ENCODE measurements around the gene UNC80.
"Not testable (repeated sequence)": the region's sequence is repeated elsewhere in the genome, so short reads cannot be mapped to it uniquely, and the experiment has no call there.

The UNC80 gene, protein sequence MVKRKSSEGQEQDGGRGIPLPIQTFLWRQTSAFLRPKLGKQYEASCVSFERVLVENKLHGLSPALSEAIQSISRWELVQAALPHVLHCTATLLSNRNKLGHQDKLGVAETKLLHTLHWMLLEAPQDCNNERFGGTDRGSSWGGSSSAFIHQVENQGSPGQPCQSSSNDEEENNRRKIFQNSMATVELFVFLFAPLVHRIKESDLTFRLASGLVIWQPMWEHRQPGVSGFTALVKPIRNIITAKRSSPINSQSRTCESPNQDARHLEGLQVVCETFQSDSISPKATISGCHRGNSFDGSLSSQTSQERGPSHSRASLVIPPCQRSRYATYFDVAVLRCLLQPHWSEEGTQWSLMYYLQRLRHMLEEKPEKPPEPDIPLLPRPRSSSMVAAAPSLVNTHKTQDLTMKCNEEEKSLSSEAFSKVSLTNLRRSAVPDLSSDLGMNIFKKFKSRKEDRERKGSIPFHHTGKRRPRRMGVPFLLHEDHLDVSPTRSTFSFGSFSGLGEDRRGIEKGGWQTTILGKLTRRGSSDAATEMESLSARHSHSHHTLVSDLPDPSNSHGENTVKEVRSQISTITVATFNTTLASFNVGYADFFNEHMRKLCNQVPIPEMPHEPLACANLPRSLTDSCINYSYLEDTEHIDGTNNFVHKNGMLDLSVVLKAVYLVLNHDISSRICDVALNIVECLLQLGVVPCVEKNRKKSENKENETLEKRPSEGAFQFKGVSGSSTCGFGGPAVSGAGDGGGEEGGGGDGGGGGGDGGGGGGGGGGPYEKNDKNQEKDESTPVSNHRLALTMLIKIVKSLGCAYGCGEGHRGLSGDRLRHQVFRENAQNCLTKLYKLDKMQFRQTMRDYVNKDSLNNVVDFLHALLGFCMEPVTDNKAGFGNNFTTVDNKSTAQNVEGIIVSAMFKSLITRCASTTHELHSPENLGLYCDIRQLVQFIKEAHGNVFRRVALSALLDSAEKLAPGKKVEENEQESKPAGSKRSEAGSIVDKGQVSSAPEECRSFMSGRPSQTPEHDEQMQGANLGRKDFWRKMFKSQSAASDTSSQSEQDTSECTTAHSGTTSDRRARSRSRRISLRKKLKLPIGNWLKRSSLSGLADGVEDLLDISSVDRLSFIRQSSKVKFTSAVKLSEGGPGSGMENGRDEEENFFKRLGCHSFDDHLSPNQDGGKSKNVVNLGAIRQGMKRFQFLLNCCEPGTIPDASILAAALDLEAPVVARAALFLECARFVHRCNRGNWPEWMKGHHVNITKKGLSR (N-terminal part only)

GRCh38 chr2:209771474-209772289 lies at the start of gene UNC80:
Gene UNC80, plus strand, starts transcription at chr2:209771832. Its CDS starts 241 bp downstream, at chr2:209772073.
- peak in 1 of 2 donors; percentile 34 for DNase-seq

- no peak for DNase-seq
Measured at GRCh38 chr2:209726311-209726710, 45.3 kb upstream of the UNC80 start.

- DNase-seq, result no peak
Measured at GRCh38 chr2:209727077-209727476, 44.6 kb upstream of the UNC80 start.

DNA sequence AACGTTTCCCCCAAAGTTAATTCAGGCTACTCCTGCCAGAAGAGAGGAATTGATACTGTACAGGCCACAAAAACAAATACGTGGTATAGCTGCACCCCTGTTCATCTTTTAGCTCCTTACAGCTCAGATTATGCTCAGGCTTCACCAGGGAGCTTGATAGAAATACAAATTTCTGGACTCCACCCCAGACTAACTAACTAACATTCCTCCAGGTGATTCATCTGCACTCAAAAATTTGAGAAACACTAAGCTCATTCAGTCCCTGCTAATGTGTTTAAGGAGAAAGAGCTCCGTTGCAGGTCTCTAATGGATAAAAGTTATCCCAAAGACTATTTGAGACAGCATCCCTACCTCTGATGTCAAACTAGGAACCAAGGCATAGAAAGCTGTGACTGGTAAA lies 36.8 kb upstream of the UNC80 start:
- no peak for DNase-seq

DNA sequence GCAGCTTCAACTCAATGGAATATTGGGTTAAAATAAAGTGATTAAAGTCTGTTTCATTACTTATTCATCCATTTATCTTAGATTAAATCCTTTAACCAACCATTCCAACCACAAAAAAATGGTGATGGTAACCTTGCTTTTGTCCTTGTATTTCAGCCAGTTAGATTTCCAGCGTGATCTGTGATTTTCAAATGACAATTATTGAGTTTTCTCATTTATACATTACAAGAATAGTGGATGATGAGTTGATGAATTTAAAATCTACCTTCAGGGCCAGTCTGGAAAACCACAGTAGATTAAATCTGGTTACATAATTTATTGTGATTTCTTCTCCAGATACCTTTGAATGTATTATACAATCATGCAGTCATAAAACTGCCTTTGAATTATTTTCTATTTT lies 29.7 kb upstream of the UNC80 start:
- DNase-seq, result no peak

- no peak for DNase-seq
Measured at GRCh38 chr2:209753020-209753419, 18.6 kb upstream of the UNC80 start.

- no peak for DNase-seq
Measured at GRCh38 chr2:209757163-209757562, 14.5 kb upstream of the UNC80 start.

- DNase-seq, result no peak
Measured at GRCh38 chr2:209761566-209761965, 10.1 kb upstream of the UNC80 start.

DNA sequence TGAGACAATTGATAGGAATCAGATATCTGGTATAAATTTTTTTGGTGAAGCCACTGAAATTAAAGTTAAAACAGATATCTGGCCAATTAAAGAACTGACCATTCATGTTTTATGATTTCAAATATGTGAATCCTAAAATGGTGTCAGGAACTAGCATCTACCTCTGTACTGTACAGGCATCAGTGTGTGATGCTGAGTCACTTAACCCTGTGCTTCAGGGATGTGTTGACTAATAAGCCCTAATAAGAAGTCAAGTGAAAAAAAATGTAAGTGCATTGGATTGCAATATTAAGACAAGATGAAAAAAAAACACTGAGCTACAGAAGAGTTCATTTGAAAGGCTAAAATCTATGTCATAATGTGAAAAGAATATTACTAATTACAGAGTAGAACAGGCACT lies 9.1 kb upstream of the UNC80 start:
- DNase-seq, result no peak

DNA sequence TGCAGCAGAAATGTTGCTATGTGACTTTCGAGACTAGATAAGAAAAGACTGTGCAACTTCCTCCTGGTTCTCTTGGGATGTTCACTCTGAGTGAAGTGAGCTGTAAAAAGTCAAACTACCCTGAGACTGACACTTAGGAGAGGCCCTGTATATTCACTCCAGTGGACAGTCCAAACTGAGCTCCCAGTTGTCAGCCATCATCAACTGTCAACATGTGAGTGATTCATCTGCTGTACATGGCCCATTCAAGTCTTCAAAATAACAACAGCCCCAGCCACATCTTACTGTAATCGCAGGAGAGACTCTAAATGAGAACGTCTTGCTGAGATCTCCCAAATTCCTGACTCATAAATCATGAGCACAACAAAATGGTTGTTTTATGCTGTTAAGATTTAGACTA lies 8.5 kb upstream of the UNC80 start:
- DNase-seq, result no peak

DNA sequence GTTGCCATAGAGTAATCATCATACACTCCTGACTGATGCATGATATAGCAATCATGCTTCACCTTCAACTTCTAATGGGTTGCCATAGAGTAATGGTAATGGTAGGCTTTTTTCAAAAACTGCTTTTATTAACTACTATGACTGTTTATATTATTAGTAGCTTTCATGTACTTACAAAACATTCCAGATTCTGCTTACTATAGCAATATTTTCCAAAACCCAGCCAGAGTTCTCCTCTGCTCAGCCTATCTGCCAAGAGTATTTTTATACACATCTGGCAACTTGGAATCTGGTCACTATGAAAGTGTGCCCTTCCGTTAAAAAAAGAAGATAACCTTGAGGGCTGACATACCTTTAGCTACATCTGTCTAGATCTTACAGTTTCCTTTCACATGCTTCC lies 5.0 kb upstream of the UNC80 start:
- no peak for DNase-seq

GRCh38 chr2:209767316-209767715 lies 4.3 kb upstream of the UNC80 start:
- DNase-seq, result no peak

GRCh38 chr2:209768557-209768956 lies 3.1 kb upstream of the UNC80 start:
- DNase-seq, result no peak

DNA sequence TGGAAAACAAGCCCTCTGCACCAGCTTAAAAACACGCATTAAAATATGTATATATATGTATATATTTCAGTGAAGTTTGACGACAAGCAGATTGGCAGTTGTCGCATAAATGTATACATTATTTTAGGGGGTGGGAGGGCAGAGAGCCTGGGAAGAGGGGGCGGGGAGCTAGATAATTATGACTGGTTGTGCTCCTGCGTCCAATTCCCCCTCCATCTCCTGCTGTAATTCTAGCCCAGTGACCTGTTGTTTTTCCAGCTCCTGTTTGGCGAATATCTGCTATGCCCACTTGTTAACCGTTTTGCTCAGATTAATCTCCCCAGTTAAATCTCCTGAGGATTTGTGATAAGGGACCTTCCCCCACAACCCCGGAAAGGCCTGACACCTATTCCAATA lies 656 bp downstream of the UNC80 start:
- DNase-seq, result no peak

GRCh38 chr2:209773377-209773776 lies 1.7 kb downstream of the UNC80 start:
- DNase-seq, result no peak

DNA sequence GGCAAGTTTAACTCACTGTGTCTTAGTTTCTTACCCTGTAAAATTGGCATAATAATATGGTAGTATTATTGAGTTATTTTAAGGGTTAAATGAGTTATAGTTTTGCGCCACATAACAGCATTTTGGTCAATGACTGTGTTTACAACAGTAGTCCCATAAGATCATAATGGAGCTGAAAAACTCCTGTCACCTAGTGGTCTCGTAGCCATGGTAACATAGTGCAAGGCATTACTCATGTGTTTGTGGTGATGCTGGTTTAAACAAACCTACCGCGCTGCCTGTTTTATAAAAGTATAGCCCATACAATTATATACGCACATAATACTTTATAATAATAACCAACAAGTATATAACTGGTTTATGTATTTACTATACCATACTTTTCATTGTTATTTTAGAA lies 15.8 kb downstream of the UNC80 start:
- no peak for DNase-seq

DNA sequence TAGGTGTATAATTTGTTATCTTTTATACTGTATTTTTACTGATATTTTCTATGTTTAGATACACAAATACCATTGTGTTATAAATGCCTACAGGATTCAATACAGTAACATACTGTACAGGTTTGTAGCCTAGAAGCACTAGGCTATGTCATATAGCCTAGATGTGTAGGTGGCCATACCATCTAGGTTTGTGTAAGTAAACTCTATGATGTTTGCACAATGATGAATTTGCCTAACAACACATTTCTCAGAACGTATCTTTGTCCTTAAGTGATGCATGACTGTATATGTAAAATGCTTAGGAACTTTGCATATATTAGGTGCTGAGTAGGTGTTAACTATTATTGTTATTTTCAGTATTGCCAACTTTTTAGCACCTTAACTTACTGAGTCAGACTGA lies 17.3 kb downstream of the UNC80 start:
- DNase-seq, result no peak

DNA sequence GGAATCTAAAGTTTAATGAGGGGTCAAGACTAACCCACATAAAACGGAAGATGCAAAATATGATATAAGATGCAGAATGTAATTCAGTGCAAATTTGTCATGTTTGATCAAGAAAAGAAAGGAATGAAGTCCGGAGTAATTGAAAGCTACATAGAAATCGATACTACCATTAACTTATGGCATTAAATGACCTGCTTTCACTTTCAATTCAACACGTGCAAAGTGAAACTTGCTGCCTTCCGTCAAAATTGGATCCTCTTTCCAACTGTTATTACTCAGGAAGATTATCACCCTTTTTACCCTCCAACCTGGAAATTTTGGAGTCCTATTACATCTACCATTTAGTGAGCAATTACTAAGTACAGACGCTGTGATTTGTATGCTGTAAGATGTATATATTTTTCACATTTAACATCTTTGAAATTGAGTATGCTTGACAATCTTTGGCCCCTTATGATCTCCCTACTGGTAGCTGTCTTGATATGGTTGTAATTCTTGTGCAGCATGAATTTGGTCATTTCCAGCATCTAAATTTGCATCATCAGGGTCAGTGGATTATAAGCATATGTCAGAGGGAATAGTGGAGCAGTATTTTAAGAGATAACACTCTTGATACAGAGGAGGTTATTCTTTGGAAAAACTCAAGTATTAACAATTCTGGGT lies 18.6 kb downstream of the UNC80 start:
- DNase-seq, result no peak

- no peak for DNase-seq
Measured at GRCh38 chr2:209791151-209791550, 19.5 kb downstream of the UNC80 start.

DNA sequence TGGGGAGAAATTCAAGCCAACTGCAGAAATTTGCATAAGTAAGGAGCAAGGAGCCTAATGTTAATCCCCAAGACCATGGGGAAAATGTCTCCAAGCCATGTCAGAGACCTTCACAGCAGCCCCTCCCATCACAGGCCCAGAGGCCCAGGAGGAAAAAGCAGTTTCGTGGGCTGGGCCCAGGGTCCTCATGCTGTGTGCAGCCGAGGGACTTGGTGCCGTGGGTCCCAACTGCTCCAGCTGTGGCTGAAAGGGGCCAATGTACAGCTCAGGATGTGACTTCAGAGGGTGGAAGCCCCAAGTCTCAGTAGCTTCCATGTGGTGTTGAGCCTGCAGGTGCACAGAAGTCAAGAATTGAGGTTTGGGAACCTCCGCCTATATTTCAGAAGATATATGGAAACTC lies 23.8 kb downstream of the UNC80 start:
- DNase-seq, result not testable (repeated sequence)

DNA sequence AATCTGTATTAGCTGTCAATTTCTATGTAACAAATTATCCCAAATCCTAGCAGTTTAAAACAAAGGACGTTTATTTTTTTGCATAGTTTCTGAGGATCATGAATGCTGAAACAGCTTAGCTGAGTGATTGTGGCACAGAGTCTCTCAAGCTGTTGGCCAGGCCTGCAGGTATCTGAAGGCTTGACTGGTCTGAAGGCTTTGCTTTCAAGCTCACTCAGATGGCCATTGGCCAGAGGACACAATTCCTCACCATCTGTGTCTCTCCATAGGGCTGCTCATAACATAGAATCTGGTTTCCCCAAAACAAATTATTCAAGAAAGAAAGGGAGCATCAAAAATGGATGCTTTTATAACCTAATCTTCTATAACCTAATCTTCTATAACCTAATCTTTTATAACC lies 33.7 kb downstream of the UNC80 start:
- DNase-seq, result no peak

- DNase-seq, result no peak
Measured at GRCh38 chr2:209806318-209806717, 34.7 kb downstream of the UNC80 start.
